HG03064 (cell line): Measurements from ENCODE around the gene TMEM176B.
"Not testable (repeated sequence)": the region's sequence is repeated elsewhere in the genome, so short reads cannot be mapped to it uniquely, and the experiment has no call there.

ENCODE experiments used
- ATAC-seq: cut with Tn5 transposase; IDR thresholded peaks from one replicate; pipeline ENCODE4 v1.9.1; 2021; ENCODE audit warnings: low read depth; ENCODE audit not compliant: unreplicated experiment

TMEM176B gene

GRCh38 chr7:150791746-150792452 is 8.3 kb downstream of the TMEM176B start:
- no peak for ATAC-seq

- ATAC-seq = no peak
Observed at GRCh38 chr7:150791304-150791703, 8.9 kb downstream of the TMEM176B start.

- no peak for ATAC-seq
Observed at GRCh38 chr7:150790416-150791075, 9.6 kb downstream of the TMEM176B start.

- no peak for ATAC-seq
Observed at GRCh38 chr7:150788474-150789269, 11.5 kb downstream of the TMEM176B start.

- peak; percentile 68 for ATAC-seq
Observed at GRCh38 chr7:150787321-150788281, 12.6 kb downstream of the TMEM176B start.

GRCh38 chr7:150784954-150785353 is 15.2 kb downstream of the TMEM176B start:
- ATAC-seq = no peak

- ATAC-seq = no peak
Observed at GRCh38 chr7:150784120-150784736, 15.9 kb downstream of the TMEM176B start.

GRCh38 chr7:150781961-150782360 is 18.2 kb downstream of the TMEM176B start:
- ATAC-seq = no peak

- no peak for ATAC-seq
Observed at GRCh38 chr7:150781103-150781502, 19.1 kb downstream of the TMEM176B start.

GRCh38 chr7:150780292-150780691 is 19.9 kb downstream of the TMEM176B start:
- ATAC-seq = no peak

GRCh38 chr7:150778738-150779301 is 21.3 kb downstream of the TMEM176B start:
- no peak for ATAC-seq

- no peak for ATAC-seq
Observed at GRCh38 chr7:150778014-150778737, 22.0 kb downstream of the TMEM176B start.

GRCh38 chr7:150774131-150774530 is 26.0 kb downstream of the TMEM176B start:
- ATAC-seq = not testable (repeated sequence)

- ATAC-seq = no peak
Observed at GRCh38 chr7:150769768-150770167, 30.4 kb downstream of the TMEM176B start.

GRCh38 chr7:150766334-150766709 is 33.8 kb downstream of the TMEM176B start:
- no peak for ATAC-seq

- ATAC-seq = no peak
Observed at GRCh38 chr7:150759479-150759878, 40.7 kb downstream of the TMEM176B start.

GRCh38 chr7:150756858-150757257 is 43.3 kb downstream of the TMEM176B start:
- no peak for ATAC-seq

GRCh38 chr7:150756166-150756565 is 44.0 kb downstream of the TMEM176B start:
- no peak for ATAC-seq
